GM20000 (cell line): Measurements from ENCODE around the gene KLK10.
"Not testable (repeated sequence)": the region's sequence is repeated elsewhere in the genome, so short reads cannot be mapped to it uniquely, and the experiment has no call there.

Source experiments
- DNase-seq: peaks from one replicate; pipeline ENCODE4 v3.0.0; 2012; ENCODE audit warnings: low spot score
- TF ChIP-seq, protein P1 (sequence below): IDR thresholded peaks from 2 replicates; pipeline ENCODE4 v1.5.1; 2012; ENCODE audit warnings: mild to moderate bottlenecking, control low read depth; ENCODE audit errors: extremely low read depth, missing control alignments

The KLK10 gene

DNA sequence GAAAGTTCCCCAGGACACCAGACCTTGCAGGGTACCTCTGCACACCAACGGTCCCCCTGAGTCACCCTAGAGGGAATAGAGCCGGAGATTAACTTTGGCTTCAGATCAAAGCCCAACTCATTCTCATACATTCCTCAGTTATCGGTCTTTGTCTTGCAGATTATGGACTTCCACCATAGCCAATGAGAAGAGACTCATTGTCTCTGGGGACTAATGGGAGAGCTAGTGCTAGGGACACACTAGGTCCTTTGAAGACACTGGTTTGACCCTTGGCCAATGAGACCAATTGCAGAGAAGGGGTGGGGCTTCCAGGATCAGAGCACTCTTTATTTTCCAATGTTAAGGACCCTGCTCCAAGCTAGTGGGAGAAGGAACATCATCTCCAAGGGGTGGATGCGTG is 41.9 kb downstream of the KLK10 start:
- TF ChIP-seq, protein P1, sequence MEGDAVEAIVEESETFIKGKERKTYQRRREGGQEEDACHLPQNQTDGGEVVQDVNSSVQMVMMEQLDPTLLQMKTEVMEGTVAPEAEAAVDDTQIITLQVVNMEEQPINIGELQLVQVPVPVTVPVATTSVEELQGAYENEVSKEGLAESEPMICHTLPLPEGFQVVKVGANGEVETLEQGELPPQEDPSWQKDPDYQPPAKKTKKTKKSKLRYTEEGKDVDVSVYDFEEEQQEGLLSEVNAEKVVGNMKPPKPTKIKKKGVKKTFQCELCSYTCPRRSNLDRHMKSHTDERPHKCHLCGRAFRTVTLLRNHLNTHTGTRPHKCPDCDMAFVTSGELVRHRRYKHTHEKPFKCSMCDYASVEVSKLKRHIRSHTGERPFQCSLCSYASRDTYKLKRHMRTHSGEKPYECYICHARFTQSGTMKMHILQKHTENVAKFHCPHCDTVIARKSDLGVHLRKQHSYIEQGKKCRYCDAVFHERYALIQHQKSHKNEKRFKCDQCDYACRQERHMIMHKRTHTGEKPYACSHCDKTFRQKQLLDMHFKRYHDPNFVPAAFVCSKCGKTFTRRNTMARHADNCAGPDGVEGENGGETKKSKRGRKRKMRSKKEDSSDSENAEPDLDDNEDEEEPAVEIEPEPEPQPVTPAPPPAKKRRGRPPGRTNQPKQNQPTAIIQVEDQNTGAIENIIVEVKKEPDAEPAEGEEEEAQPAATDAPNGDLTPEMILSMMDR: no peak
- no peak for DNase-seq

GRCh38 chr19:50975766-50976165 is 43.7 kb downstream of the KLK10 start:
- TF ChIP-seq, protein P1: no peak
- DNase-seq: no peak

GRCh38 chr19:50974702-50975556 is 44.6 kb downstream of the KLK10 start:
- no peak for DNase-seq
- TF ChIP-seq, protein P1: no peak

DNA sequence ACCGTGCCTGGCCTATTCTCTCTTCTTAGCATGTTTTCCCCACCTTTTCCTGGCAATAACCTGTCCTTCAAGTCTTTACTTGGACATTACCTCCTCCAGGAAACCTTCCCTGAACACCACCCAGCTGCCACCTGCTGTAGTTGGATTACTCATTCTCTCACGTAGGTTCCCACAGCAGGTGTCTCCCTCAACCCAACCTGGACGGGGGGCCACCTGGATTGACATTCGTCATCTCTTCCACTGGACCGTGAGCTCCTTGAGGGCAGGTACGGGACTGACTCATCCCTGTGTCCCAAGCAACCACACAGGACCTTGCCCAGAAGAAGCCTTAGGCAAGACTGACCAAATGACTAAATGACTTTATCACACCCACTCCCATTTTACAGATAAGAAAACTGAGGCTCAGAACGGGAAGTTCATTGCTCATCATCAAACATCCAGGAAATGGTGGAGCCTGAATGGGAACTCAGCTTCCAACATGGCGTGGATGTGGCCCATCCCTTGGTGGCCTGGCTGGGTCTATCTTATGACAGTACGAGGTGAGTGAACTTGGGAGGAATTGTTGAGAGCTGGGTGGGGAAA is 46.6 kb downstream of the KLK10 start:
- TF ChIP-seq, protein P1: no peak
- DNase-seq: no peak

- not testable (repeated sequence) for DNase-seq
These were observed 49.7 kb downstream of the KLK10 start for GRCh38 chr19:50969810-50970209.

DNA sequence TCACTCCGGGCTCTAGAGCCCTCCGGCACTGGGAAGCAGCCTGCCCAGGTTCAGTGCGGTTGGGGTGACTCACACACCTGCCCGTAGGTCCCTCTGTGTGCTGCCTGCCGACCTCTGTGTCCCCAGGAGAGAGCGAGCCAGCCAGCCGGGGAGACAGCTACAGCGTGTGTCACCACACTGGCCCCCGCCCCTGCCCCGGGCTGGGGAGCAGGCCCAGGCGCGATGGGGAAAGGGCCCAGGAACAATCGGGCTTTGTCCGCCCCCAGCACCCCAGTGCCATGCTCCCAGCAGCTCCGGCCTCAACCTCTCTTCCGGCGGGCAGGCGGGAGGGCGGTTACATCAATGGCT is 50.1 kb downstream of the KLK10 start, which contains the start of gene KLK6:
Gene KLK6 (minus strand): TSS at position 179 of the 348 bp plus-strand sequence. CDS start 1,487 bp downstream, outside the sequence.
- DNase-seq: no peak

DNA sequence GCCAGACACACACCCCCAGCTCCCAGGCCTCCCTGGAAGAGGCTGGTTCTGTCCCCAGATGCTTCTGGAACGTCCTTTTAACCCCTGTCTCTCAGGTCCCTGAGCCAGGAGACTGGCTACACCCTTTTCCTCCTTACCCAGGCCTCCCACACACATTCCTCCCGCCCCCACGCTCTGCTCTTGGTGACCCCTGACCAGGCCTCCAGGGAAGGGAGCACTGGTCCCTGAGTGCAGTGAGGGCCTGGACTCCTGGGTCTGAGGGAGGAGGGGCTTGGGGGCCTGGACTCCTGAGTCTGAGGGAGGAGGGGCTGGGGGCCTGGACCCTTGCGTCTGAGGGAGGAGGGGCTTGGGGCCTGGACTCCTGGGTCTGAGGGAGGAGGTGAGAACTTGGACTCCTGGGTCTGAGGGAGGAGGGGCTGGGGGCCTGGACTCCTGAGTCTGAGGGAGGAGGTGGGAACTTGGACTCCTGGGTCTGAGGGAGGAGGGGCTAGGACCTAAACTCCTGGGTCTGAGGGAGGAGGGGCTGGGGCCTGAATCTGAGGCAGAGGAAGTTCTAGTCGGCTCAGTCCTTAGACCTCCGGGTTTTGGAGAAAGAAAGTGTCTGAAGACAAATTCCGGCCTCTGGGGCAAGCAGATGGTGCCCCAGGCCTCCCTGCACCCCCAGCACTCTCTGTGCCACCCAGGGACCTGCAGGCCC is 50.6 kb downstream of the KLK10 start:
- TF ChIP-seq, protein P1: no peak
- DNase-seq: no peak

More for the DNA sequence above, 50.1 kb downstream of the KLK10 start, which contains the start of gene KLK6:
- TF ChIP-seq, protein P1: no peak
